GM19463 (cell line): ENCODE measurements around the gene COL2A1.

Experiments
- ATAC-seq: cut with Tn5 transposase; IDR thresholded peaks from one replicate; pipeline ENCODE4 v1.9.1; 2021; ENCODE audit warnings: mild to moderate bottlenecking, moderate library complexity; ENCODE audit not compliant: unreplicated experiment

The COL2A1 gene

DNA sequence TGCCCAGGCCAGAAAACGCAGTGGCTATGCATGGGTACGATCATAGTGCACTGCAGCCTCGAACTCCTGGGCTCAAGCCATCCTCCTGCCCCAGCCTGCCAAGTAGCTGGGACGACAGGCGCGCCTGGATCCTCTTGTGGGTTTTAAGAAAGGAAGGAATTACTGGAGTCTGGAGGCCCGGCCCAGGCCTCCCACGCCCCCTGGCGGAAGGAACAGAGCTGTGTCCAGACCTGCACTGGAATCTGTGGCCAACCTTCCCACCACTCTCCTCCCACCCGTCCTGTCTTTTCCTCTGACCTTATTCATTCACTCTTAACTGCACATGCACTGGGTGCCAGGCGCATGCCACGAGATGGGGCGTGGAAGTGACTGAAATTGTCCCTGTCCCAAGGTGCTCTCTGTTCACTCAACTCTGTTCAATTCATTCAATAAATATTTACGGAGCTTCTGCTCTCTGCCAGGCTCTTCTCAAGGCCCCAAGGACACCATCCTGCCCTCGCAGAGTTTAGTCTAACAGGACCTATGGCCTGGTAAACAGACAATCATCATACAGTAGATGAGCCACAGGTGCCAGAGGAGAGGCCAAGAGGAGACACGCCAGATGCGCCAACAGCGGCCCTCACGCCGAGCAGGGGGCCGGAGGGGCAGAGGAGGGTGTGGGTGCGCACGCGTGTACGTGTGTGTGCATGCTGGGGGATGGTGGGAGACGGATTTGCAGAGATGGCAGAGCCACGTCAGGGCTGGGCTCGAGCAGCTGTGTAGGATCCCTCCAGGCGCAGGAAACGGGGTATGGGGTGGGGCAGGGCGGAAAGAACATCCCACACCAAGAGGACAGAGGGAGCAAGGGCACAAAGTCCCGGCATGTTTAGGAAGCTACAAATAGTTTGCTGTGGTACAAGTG, 54.6 kb downstream of the COL2A1 start:
- ATAC-seq = no peak

DNA sequence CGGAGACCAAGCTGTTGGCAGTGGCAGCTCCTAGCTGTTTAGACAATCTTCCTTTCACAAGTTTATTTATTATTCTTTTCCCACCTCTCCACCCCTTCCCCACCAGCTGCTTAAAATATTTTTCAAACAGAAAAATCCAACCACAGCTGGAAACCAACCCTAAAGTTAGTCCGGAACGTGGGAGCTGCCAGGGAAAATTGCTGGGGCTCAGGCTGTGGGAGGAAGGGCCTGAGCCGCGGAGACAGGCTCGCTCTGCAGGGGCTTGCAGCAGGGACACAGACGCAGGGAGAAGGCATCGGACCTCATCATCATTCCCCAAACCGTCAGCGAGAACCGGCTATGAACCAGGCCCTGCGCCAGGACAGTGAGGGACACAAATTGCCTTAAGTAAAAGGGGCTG, 56.9 kb downstream of the COL2A1 start:
- ATAC-seq = no peak

DNA sequence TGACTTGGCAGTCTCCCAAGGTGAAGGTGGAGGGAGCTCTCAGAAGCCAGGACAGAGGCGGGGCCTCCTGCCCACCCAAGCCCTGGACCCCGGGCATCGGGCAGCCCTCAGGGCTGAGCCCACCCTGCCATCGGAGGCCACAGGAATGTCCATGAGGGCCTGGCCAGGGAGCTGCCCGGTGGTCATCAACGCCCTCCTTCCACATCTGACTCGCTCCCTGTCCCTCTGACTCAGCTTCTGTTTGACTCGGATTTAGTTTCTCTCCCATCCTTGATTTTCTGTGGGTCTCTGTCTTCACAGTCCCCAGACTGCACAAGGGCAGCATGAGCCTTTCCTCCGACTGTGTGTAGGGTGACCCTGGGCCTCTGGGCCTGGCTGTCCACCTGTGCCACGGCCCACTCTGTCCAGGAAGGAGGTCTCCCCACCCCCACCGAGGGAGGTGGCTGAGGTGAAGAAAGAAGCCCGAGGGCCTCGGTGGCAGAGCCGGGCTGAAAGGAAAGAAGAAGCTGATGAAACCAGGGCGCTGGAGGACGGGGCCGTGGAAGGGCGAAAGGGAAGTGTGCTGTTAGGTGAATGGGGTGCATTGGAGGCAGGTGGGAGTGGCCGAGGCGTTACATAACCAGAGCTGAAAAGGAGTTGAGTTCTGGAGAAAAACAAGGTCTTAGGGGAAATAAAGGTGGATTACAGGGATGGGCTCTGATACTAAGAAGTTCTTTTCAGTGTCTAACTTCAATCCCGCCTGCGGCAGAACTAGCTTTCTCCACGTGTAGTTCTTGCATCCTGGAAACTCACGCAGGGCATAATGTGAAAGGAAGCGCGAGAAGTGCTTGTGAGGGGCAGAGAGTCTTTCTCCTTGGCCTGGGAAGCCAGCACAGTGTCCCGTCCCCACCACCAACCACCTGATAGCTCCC, 57.6 kb downstream of the COL2A1 start:
- no peak for ATAC-seq

DNA sequence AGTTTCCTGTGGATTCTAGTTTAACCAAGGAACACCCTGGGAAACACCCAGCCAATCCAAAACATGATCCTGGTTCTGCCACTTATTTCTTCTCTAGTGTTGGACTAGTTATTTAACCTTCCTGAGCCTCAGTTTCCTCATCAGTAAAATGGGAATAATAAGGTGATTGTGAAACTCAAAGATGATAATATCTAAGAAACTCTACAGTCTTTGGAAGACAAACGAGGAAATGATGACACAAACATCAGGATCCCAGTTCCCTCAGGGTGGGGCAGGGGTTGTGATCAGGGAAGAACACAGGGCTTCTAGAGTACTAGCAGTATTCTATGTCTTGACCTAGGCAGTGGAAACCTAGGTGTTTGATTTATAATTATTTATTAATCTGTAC, 58.9 kb downstream of the COL2A1 start:
- ATAC-seq = no peak

DNA sequence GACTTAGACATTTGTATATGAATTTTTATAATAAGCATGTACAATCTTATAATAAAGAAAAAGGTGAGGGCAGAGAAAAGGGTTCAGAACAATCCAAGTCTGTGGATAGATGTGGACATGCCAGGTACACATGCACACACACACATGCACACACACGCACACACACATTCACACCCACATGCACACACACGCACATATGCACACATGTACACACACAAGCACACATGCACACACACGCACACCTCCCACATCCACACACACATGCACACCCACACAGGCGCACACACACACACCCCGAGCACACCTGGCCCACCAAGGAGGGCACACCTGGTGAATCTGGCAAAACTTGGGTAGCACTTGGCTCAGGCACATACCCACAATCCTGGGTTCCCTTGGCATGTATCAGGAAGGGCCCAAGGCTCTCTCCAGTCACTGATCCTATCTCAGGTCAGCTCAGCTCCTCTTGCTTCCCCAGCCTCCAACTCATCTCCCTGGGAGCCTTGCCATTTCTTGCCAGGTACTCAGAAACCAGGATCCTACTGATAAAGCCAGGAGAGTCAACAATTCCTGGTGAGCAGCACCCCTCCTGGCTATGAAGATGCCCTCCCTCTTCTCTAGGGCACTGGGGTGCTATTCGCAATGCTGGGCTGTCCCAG, 59.5 kb downstream of the COL2A1 start:
- ATAC-seq = no peak

DNA sequence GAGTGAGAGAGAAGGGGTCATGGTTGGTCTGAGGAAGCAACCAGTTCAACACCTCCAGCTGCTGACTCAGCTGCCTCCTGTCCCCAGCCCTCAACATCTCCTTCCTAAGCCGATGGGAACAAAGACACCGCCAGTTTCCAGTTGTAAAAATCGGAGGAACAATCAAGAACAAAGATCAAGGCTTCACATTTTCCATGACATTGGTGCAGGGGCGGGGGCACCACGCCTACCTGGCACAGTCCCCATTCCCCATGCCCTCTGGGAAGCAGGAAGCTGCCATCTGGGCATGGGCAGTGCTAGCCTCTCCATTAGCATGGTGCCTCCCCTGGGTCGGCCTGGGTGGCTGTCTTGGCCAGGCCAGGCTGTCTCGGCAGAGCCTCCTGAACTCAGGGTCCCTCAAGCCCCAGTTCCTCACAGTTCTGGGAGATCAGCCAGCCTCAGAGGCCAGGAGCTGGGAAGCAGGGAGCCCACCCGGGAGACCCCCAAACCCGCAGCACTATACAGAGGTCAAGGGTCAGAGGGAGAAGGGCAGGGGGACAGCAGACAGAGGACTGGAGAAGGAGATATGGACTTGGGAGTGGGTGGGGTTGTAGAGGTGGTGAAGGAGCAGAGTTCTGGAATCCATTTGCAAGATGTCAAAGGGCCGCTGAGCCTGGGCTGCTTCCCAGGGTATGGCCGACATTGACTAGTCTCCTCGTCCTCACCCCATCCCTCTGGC, 60.5 kb downstream of the COL2A1 start:
- no peak for ATAC-seq

DNA sequence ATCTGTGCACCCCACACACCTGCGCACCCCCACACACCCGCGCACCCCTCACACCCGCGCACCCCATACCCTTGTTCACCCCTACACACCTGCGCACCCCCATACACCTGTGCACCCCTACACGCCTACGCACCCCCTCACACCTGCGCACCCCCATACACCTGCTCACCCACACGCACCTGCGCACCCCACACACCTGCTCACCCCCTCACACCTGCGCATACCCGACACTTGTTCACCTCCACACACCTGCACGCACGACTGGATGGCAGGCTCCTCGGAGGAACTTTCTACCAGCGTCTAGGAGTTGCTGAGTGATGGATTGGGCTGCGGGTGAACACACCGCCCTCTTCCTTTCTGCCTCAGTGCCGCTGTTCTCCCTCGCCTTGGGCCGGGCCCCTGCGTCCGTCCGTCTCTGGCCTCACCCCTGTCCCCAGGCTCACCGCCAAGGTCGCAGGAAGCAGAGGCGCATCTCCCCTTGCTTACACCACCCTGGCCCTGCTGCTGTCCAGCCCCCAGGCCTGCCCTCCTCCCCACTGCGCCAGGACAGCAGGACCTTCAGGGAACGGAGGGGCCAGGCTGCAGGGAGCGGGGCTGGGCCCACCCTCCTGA, 61.6 kb downstream of the COL2A1 start:
- no peak for ATAC-seq

DNA sequence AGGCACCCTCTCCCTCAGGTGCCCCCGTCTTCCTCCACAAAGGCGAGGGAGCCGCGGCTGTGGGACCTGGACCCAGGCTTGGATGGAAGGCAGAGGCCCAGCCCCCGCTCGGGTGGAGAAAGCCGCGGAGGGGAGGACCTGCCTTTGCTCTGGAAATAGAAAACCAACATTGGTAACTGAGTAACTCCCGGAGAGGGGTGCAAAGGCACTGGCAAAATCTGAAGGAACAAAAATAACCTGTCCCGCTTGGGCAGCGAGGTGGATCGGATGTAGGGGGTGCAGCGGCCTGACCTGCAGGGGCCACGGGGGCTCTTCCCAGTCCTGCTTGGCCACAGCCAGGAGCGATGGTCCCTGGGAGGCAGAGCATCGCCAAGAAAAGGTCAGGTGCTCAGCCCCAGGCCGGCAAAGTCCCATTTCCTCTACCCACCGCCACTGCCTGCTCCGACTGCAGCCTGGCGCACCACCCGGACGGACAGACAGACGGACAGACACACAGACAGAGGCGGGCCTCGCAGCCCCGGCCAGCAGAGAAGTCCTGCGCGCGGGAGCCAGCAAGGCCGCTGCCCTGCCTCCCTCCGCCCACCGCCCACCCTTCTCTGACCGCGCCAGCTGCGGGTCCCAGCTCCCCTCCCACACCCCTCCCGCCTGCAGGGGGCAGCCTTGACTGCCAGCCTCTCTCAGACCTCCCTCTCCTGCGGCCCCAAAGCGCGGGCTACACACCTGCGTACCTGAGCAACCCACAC, 62.2 kb downstream of the COL2A1 start:
- no peak for ATAC-seq

DNA sequence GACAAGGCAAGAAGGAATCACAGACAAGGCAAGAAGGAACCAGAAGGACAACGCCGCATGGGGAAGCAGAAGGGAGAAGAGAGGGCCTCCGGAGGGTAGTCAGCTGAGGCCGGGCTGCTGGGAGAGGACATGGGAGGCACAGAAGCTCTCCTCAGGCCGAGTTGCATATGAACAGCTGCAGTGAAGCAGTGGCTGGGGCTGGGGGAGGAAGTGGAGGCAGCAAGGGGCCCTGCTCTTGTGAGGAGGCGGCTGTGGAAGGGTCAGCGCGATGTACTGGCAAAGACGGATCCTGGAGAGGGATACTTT, 62.8 kb downstream of the COL2A1 start:
- no peak for ATAC-seq

DNA sequence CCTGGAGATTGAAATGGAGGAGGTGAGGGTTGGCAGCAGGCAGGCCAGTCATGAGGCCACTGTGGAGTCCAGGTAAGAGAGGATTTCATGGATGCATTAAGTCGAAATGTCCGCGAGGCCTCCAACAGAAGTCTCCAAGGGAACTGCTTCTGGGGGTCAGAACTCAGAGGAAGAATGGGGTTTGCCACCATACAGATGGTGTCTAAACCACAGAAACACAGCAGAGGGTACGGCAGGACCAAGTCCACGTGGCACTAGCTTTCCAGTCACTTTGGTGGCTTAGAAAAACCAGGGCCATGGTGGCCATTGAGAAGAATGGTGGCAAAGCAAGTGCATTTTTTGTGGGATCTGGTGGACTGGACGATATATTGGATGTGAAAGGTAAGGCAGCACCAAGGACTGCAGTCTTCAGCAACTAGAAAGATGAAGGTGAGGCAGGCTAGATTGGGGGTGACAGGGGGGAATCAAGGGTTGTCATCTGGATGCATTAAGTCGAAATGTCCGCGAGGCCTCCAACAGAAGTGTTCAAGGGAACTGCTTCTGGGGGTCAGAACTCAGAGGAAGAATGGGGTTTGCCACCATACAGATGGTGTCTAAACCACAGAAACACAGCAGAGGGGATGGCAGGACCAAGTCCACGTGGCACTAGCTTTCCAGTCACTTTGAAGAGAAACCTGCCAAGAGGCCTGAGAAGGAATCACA, 63.4 kb downstream of the COL2A1 start:
- no peak for ATAC-seq

DNA sequence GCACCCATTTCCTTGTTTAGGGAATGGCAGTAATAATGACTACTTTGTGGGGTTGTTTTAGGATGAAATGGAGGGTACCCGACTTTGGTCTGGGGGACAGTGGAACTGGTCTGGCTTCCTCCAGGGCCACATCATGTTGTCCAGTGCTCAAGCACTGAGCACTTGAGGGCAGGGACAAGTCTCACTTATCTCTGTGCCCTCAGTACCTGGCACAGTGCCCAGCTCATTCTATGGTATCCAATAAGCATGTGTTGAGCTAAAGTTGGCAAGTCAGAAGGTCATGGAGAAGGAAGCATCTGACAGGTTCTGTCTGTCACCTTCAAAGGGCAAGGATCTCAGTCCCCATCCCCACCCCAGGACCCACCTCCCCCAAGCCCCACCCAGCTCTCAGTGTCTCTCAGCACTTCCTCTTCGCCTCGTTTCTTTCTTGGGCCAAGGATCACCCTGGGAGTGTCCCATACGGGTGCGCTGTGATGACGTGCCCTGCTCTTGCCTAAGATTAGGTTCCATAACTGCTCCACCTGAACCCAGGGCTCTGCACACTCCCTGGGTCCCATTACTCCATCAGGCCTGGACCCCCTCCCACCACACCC, 65.2 kb downstream of the COL2A1 start:
- ATAC-seq = no peak

DNA sequence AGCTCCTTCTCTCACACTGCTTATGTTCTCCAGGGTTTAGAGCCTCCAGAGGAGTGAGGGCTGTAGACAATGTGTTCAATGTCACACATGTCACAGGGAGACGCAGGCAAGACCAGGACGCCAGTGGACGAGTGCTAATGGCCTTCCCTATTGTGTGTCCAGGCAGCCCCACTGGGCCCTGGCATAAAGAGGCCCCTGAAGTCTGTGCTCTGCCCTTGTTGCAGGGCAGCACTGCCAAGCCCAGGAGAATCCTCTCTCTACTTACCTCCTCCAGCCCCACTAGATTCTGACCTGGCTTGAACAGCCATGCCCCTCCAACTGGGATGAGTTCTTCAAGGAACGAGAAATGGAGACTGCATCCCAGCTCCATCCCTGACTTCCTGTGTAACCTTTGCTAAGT, 65.7 kb downstream of the COL2A1 start:
- ATAC-seq = no peak

DNA sequence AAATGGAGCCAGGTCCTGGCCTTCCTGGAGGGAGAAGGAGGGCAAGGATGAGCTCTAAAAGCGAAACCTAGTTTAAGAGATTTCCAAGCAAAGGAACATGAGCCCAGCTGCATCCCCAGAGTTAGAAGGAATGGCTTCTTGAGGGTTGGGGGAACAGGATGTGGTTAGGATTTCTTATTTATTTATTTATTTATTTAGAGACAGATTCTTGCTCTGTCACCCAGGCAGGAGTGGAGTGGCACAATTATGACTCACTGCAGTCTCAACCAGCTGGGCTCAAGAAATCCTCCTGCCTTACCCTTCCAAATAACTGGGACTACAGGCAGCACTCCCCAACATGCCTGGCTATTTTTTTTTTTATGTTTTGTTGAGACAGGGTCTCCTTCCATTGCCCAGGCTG, 66.2 kb downstream of the COL2A1 start:
- no peak for ATAC-seq

DNA sequence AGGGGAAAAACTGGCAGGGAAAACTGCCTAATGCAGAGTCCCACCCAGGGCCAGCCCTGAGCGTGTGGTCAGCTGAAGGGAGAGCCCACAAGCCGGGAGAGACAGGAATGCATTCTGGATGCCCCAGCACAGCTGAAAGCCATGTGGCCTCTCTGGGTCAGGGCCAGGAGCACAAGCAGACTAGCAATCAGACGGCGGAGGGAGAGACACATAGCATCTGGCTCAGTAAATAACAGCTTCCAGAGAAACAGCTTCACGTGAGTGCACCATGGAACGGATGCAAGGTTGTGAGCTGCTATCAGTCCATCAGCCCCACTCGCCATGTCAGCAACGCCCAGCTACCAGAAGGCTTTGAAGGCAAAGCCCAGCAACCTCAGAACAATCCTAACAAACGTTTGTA, 69.1 kb downstream of the COL2A1 start:
- ATAC-seq = no peak

DNA sequence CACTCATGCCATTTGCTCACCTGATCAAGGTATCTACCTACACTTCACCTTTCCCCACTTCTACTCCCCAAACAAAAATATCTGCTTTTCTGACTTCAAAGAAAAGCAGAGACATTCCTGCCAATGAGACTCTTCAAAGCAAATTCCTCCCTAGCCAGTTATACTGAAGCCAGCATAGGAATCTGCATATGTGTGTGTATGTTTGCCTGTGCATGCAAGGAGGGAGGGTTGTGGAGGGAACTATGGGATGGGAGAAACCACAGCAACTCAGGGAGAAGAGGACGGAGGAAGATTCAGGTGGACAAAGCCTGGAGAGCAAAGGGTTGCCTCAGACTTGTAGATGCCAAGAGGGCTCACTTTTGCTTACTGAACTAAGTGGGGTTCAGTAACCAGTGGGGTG, 73.1 kb downstream of the COL2A1 start:
- ATAC-seq = no peak

DNA sequence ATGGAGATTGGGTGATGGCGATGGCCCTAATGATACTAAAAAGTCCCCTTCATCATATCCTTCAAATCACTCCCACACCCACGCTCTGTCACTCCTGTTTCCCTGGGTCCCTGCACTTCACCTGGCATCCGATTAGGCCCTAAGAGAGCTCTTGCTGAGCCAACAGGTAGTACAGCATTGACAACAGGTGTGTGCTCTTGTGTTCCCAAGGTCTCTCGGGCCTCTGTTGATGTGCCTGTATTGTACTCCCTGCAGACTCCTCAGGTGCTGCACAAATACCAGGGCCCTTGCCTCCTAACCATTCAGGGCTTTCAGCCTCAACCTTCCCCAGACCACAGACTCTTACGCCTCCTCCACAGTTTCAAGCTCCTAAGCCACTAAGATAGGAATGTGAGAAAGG, 73.6 kb downstream of the COL2A1 start:
- no peak for ATAC-seq

DNA sequence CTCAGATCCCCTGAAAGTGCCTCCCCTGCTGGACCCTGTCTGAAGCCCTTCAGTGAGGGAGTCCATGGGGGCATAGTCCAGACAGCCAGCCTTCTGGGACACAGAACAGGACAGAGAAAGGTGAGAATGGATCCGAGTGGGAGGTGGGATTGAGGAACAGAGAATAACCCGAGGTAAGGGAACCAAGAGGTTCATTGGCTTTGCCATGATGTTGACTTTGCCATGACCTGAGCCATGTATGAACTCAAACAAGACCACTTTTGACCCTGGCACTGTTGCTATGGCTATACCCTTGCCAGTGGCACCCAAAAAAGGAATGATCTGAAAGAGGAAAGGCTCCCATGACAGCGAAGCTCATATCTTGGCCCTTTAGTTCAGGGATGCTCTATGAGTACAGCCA, 76.9 kb downstream of the COL2A1 start:
- no peak for ATAC-seq
